OCI-LY7 (cell line): ENCODE data around the gene PDZRN4. TPM values are rescaled to one million over a fixed set of nuclear protein-coding genes. Genes with fewer than 3 reads are reported as not detected.

Experiments used
- BruUV-seq: library from RNA; stranded (reverse); fragments of 400-500 nt; replicated peaks from 2 replicates; lab custom pipeline; 2021; lab: Mats Ljungman, UMichigan
- CTCF ChIA-PET: fragments of 300-600 bp; sonication (Branson Sonifier 250); formaldehyde crosslinking; loops from one replicate; lab custom pipeline; 2022; ENCODE audit warnings: antibody characterized with exemption; ENCODE audit not compliant: unreplicated experiment; lab: Charles Lee
- POLR2A ChIA-PET: fragments of 300-600 bp; sonication (Branson Sonifier 250); formaldehyde crosslinking; loops from one replicate; lab custom pipeline; 2022; ENCODE audit warnings: antibody characterized with exemption; lab: Charles Lee
- DNase-seq: peaks from one replicate; pipeline ENCODE4 v3.0.0-alpha.2; 2015; ENCODE audit warnings: low spot score
- H2AFZ ChIP-seq: fragments of 200-600 bp; sonication (generic), shearing (Covaris generic); 2 replicates; pipeline ENCODE4 v1.6.1; 2014; ENCODE audit warnings: mild to moderate bottlenecking, antibody characterized with exemption, low read length, moderate library complexity
- H3K27ac ChIP-seq: fragments of 200-600 bp; sonication (generic); 2 replicates; pipeline ENCODE4 v1.5.1; 2014; ENCODE audit warnings: mixed run types, low read depth, mild to moderate bottlenecking, moderate library complexity, low read length, inconsistent platforms; ENCODE audit not compliant: poor library complexity, severe bottlenecking
- H3K36me3 ChIP-seq: fragments of 200-600 bp; sonication (generic); 2 replicates; pipeline ENCODE4 v1.6.1; 2014; ENCODE audit warnings: mild to moderate bottlenecking, antibody characterized with exemption, low read length, moderate library complexity, mixed read lengths; ENCODE audit not compliant: insufficient read depth
- H3K4me1 ChIP-seq: fragments of 200-600 bp; sonication (generic); 2 replicates; pipeline ENCODE4 v1.5.1; 2014; ENCODE audit warnings: mild to moderate bottlenecking, low read length; ENCODE audit not compliant: insufficient read depth, poor library complexity, severe bottlenecking
- H3K4me2 ChIP-seq: fragments of 200-600 bp; sonication (generic); 2 replicates; pipeline ENCODE4 v1.6.1; 2014; ENCODE audit warnings: mild to moderate bottlenecking, low read length
- H3K4me3 ChIP-seq: fragments of 200-600 bp; sonication (generic); 2 replicates; pipeline ENCODE4 v1.5.1; 2014; ENCODE audit warnings: mild to moderate bottlenecking, low read depth, low read length; ENCODE audit not compliant: poor library complexity, severe bottlenecking
- H3K79me2 ChIP-seq: fragments of 200-600 bp; sonication (generic); 2 replicates; pipeline ENCODE4 v1.6.1; 2016; ENCODE audit warnings: low read depth, mild to moderate bottlenecking, low read length, moderate library complexity, mixed read lengths; ENCODE audit not compliant: insufficient read depth
- H3K9me2 ChIP-seq: fragments of 200-600 bp; sonication (generic); 2 replicates; pipeline ENCODE4 v1.6.1; 2016; ENCODE audit warnings: mild to moderate bottlenecking, low read length, mixed read lengths; ENCODE audit not compliant: insufficient read depth
- H3K9me3 ChIP-seq: fragments of 200-600 bp; sonication (generic); 2 replicates; pipeline ENCODE4 v1.6.1; 2014; ENCODE audit warnings: mild to moderate bottlenecking, mixed run types, low read length, mixed read lengths
- H4K20me1 ChIP-seq: fragments of 200-600 bp; sonication (generic); 2 replicates; pipeline ENCODE4 v1.6.1; 2014; ENCODE audit warnings: mild to moderate bottlenecking, antibody characterized with exemption, low read length, moderate library complexity, mixed read lengths; ENCODE audit not compliant: insufficient read depth
- EZH2phosphoT487 ChIP-seq: fragments of 200-600 bp; sonication (generic); IDR thresholded peaks from 2 replicates; pipeline ENCODE4 v1.6.1; 2018; ENCODE audit warnings: low read depth, borderline replicate concordance, mild to moderate bottlenecking, mixed run types, antibody characterized with exemption, low read length, moderate library complexity, mixed read lengths
- intact Hi-C: fragments of 100-400 bp; cut with micrococcal nuclease; formaldehyde crosslinking; loops from one replicate; pipeline ENCODE4 v1.10.0; 2022; ENCODE audit not compliant: unreplicated experiment
- total RNA-seq, 2 experiments: library from RNA; depleted of rRNA in 1 of 2; stranded (reverse); fragments of >200 nt in 1 of 2; shearing (Covaris generic) in 1 of 2; gene quantifications; 2 replicates each; pipeline ENCODE4 v1.2.3, GENCODE V29; 2014 to 2022
- TF ChIP-seq, protein P1 (sequence below): fragments of 200-600 bp; sonication (generic); conservative IDR thresholded peaks from 2 replicates; pipeline ENCODE4 v1.5.1; 2014; ENCODE audit warnings: mild to moderate bottlenecking, antibody characterized with exemption, low read length, moderate library complexity, mixed read lengths

Gene PDZRN4
- total RNA-seq, 2 experiments from 2014 or later, result 6.8 to 16.8 TPM

DNA sequence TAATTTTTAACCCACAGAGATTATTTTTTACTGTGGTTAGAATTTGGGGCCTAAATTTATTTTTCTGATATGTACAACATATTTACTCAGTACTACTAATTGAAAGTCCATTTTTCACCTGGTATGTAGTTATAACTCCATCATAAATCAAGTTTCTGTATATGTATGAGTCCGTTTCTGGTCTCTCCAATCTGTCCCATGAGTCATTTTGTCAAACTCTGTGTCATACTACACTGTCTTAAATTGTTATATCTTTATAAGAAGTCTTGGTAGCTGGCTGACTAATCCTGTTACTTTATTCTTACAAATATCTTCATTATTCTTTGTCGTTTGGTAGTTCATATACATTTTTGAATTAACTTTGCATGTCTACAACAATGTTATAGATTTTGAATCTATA lies 344.0 kb downstream of the PDZRN4 start:
- ChIA-PET CTCF (no interaction called here), POLR2A (interaction anchor here (1.1 kb wide), 2 partner anchors 11 to 21 kb away, joined by 3 read pairs; no protein-coding TSS in a partner anchor)
- Histone ChIP-seq H3K4me2 (no peak overlapping the region), H3K9me3 (no peaks in the 10 kb centered on the region), H3K9me2 (no peaks in the 10 kb centered on the region), H3K36me3 (no peaks in the 10 kb centered on the region), H3K4me3 (no peak overlapping the region), H2AFZ (no peak overlapping the region), H3K4me1 (peaks cover 7% of the 10 kb centered on the region), H3K27ac (no peak overlapping the region), H3K79me2 (no peaks in the 10 kb centered on the region), H4K20me1 (no peaks in the 10 kb centered on the region)
- no TSS peak for BruUV-seq
- TF ChIP-seq, protein P1, sequence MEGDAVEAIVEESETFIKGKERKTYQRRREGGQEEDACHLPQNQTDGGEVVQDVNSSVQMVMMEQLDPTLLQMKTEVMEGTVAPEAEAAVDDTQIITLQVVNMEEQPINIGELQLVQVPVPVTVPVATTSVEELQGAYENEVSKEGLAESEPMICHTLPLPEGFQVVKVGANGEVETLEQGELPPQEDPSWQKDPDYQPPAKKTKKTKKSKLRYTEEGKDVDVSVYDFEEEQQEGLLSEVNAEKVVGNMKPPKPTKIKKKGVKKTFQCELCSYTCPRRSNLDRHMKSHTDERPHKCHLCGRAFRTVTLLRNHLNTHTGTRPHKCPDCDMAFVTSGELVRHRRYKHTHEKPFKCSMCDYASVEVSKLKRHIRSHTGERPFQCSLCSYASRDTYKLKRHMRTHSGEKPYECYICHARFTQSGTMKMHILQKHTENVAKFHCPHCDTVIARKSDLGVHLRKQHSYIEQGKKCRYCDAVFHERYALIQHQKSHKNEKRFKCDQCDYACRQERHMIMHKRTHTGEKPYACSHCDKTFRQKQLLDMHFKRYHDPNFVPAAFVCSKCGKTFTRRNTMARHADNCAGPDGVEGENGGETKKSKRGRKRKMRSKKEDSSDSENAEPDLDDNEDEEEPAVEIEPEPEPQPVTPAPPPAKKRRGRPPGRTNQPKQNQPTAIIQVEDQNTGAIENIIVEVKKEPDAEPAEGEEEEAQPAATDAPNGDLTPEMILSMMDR, result no peak
- no peak for TF ChIP-seq EZH2phosphoT487
- intact Hi-C loops, result no loop called here
- DNase-seq, result no peak

- DNase-seq, result no peak
- Histone ChIP-seq H2AFZ (no peak overlapping the region), H4K20me1 (no peaks in the 10 kb centered on the region), H3K4me3 (no peak overlapping the region), H3K9me3 (no peaks in the 10 kb centered on the region), H3K36me3 (no peaks in the 10 kb centered on the region), H3K79me2 (no peaks in the 10 kb centered on the region), H3K4me1 (peaks cover 7% of the 10 kb centered on the region), H3K27ac (no peak overlapping the region), H3K4me2 (no peak overlapping the region), H3K9me2 (no peaks in the 10 kb centered on the region)
- BruUV-seq, result no TSS peak
- ChIA-PET POLR2A (no interaction called here), CTCF (no interaction called here)
- TF ChIP-seq EZH2phosphoT487, result no peak
- TF ChIP-seq, protein P1, result no peak
- intact Hi-C loops, result no loop called here
These were observed 348.8 kb downstream of the PDZRN4 start for GRCh38 chr12:41536813-41537490.

- H3K4me3 ChIP-seq, result no peak overlapping the region
- no peak overlapping the region for H2AFZ ChIP-seq
- H3K4me1 ChIP-seq, result peaks cover 7% of the 10 kb centered on the region
- POLR2A ChIA-PET, result interaction anchor here (1.2 to 1.3 kb wide), 2 partner anchors 14 to 68 kb away, joined by 3 read pairs; no protein-coding TSS in a partner anchor
- BruUV-seq, result no TSS peak
- H3K36me3 ChIP-seq, result no peaks in the 10 kb centered on the region
- TF ChIP-seq EZH2phosphoT487, result no peak
- TF ChIP-seq, protein P1, result no peak
- H3K79me2 ChIP-seq, result no peaks in the 10 kb centered on the region
- no peak overlapping the region for H3K27ac ChIP-seq
- intact Hi-C loops, result no loop called here
- no peaks in the 10 kb centered on the region for H4K20me1 ChIP-seq
- H3K9me2 ChIP-seq, result no peaks in the 10 kb centered on the region
- no peak overlapping the region for H3K4me2 ChIP-seq
- no peak for DNase-seq
- no peaks in the 10 kb centered on the region for H3K9me3 ChIP-seq
- CTCF ChIA-PET, result no interaction called here
These were observed 349.4 kb downstream of the PDZRN4 start for GRCh38 chr12:41537522-41537921.
